ENCODE measurements around the gene JMJD6.

The JMJD6 gene

DNA sequence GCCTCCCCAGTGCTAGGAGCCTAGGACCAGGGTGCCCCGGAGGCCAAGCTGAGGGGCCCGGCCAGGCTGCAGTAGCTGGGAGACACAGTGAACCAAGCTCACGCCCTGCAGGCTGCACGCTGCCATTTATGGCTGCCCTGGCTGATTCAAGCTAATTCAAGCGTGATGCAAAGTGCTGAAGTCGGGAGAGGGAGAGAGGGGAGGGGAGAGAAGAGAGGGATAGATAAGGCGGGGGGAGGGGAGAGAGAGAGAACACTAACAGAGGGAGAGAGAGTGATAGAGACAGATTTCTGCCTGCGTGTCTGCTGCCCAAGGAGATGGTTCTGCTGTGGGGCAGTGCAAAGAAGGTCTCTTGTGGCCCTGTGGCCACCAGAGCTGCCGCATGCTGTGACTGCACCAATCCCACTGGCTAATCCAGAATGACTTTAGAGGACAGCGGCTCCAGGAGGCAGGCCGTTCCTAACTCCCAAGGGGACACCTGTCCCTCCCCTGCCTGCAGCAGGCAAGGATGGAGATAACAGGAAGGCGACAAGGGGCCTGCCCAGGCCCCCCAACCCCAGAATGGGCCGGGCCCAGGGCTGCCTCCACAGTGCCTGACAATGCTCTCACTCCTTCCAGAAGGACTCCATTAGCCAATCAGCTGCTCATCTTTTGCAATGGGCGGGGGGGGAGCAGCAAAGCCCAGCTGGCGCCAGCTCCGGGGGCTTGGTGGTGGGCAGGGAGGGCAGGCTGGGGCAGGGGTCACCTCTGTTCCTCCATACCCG lies 28.5 kb downstream of the JMJD6 start:
- DNase-seq (ENCODE audit: low read depth) = no peak

- no peak for DNase-seq (ENCODE audit: low read depth)
These were observed 29.4 kb downstream of the JMJD6 start for GRCh38 chr17:76696763-76697701.

GRCh38 chr17:76695059-76695831 lies 31.2 kb downstream of the JMJD6 start:
- DNase-seq (ENCODE audit: low read depth) = no peak

DNA sequence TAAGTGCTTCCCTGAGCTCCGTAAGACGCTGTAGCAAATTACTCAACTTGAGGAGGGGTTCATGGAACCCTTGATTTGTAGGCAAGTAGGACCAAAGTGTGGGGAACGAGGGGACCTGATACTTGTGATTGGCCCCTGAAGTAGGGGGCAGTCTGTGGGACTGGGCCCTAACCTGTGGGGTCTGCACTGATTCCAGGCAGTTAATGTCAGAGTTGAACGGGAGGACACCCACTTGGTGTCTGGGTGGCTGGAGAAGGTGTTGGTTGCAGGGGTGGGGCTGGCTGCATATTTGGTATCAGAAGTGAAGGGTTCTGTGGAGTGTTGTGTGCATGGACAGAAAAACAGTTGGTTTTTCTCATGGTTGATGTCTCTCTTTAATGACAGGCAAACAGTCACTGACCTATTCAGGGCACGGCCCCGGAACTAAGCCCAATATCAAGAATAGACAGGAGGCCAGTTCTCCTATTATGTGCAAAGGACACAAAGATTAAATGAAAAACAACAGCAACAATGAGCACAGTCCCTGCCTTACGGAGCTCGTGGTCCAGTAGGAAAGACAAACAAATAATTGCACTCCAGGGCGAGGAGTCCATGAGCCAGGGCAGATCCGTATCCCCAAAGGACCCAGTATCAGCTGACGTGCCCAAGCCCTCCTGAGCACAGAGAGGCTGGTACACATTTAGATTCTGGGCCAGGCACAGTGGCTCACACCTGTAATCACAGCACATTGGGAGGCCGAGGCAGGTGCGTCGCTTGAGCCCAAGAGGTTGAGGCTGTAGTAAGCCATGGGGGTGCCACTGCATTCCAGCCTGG lies 34.8 kb downstream of the JMJD6 start:
- DNase-seq (ENCODE audit: low read depth) = no peak

DNA sequence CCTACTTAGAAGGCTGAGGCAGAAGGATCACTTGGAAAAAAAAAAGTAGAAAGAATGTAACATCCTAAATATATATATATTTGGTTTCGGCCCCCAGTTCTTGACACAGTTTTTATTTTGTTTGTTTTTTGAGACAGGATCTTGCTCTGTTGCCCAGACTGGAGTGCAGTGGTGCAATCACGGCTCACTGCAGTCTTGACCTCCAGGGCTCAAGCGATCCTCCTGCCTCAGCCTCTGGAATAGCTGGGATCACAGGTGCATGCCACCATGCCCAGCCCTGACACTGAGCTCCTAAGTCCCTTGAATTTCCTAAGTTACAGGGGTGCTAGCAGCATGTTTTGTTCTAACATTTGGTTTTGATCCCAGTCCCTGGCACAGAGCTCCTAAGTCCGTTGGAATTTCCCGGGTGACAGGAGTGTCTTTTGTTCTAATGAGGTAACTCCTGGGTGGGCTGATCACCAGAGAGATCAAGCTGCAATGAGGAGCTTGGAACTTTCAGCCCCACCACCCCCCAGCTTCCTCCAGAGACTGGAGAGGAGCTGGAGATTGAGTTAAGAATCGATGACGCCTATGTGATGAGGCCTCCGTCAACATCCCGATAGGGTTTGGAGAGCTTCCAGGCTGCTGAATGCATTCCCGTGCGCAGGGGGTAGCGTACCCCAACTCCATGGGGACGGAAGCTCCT lies 35.7 kb downstream of the JMJD6 start:
- DNase-seq (ENCODE audit: low read depth) = no peak

DNA sequence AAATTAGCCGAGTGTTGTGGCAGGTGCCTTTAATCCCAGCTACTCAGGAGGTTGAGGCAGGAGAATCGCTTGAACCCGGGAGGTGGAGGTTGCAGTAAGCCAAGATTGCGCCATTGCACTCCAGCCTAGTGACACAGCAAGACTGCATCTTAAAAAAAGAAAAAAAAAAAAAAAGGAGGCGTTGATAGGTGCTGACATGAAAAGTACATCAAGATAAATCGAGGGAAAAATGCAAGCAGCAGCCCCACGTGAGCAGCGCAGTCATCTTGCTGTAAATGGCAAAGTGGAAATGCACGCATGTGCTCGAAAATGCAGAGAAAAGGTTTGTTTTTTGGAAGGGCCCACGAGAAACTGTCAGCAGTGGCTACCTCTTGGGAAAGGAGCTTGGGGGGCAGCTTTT lies 36.5 kb downstream of the JMJD6 start:
- DNase-seq (ENCODE audit: low read depth) = no peak

GRCh38 chr17:76688165-76688622 lies 38.2 kb downstream of the JMJD6 start:
- DNase-seq (ENCODE audit: low read depth) = no peak

- no peak for DNase-seq (ENCODE audit: low read depth)
These were observed 38.9 kb downstream of the JMJD6 start for GRCh38 chr17:76687298-76688164.

DNA sequence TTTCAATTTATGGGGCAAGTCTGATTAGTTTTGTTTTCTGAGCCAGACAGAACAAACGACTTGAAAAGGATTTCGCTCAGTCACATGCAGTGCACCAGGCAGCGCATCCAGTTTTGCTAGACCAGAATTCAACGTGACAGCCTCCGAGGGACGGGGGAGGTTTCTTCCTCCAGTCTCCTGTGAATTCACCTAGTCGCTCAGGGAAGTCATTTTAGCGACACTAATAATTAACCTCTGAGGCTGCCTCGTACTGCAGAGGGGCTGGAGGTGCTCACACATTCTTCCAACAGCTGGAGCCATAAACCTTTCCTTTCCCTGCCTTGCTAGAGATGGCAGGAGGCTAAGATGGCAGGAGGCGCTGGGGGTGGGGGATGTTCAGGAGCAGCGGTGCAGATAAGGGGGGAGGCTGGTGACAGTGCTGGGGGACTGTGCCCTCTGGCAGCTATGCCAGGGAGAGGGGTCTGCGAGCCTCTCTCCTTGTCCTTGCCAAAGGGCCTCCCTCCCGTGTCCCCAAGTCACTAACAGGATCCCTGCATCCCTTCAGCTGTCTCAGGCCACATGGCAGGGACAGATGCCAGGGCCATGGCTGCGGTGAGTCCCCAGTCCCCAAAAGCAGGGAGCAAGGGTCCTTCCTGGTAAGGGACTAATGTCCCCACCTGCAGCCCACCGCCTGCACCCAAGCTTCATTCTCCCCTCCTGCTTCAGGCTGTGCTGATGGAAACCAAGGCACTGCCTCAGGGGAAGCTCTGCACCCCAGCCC lies 39.7 kb downstream of the JMJD6 start:
- DNase-seq (ENCODE audit: low read depth) = no peak

DNA sequence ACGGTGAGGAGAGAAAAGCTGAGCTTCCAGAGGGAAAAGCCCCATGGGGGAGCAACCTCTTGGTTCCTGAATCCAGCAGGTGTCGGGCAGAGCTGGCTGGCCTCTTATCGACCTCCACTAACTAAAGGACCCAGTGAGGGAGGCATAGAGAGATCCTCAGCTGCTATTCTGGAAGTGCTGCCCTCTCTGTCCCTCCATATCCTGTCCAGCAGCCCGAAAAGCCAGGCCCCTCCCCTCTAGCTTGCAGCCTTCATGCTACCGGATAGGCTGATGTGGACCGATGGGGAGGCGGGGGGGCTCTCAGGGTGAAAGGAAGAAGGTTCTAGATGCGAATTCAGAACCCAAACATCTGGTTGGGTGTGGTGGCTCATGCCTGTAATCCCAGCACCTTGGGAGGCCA lies 40.6 kb downstream of the JMJD6 start:
- no peak for DNase-seq (ENCODE audit: low read depth)

DNA sequence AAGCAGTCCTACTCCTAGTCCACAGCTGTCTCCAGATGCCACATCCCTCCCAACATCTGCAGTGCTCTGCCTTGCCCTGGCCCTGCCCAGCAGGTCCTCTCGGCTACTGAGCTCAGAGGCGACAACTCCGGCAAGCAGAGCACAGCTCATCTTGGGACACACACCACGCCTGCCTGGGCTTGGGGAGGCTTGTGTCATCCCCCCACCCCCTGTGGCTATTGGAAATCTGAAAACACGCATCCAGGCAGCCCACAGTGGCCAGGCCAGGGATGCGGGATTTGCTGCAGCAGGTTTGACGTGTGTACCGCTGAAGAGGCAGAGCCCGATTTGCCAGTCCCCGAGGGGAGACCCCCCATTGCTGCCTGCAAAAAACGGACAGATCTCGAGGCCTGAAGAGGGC lies 41.0 kb downstream of the JMJD6 start:
- no peak for DNase-seq (ENCODE audit: low read depth)

DNA sequence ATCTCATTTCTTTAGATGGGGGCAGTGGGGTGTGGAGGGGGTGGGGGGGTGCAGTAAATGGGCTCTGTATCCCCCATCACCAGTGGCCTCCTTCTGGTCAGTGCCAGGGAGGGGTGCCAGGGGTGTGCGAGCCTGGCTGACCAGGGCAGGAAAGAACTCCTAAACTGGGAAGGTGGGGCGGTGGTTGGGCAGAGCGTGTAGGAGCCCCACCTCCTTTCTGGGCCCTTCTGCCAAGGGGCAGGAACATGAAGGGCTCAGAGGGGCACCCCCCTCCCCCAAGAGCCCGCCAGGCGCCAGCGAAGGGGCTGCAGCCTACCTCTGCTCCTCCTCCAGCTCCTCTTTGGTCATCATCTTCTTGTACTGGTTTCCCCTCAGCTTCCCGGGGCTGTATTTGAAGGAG lies 41.6 kb downstream of the JMJD6 start:
- DNase-seq (ENCODE audit: low read depth) = no peak

DNA sequence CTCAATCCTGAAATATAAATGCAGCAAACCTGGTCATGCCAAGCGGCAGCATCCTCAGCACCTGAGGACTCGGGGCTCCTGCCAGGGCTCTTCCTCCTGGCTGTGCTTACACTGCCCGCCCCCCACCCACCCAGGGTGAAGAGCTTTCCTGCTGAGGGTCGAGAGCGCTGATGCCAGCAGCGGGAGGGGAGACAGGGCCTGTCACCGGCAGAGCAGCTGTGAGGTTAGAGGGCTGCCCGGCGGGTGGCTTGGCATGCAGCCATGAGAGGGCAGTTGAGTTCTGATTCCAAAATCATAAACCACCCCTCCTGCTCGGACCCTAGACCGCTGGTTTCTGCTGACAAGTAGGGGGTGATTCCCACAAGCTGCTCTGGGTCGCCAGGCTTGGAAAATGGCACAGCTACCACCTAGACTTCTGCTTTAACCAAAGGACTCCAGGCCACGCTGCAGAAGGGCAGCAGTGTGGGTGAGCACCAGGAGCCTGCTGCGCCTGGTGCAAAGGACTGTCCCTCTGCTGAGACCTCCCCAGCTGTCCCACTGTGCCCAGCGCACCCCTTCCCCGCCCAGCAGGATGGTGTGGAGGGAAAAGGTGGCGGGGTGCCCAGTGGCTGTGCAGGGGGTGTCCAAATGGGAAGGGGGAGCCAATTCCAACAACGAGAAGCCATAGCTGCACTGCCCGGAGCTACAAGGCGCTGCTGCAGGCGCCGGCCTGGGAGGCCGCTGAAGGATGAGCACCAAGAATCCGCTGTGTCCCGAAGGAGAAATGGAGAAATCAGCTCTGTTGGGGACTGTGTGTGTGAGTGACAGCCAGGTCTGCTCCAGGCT lies 42.3 kb downstream of the JMJD6 start:
- no peak for DNase-seq (ENCODE audit: low read depth)

GRCh38 chr17:76683011-76683755 lies 43.2 kb downstream of the JMJD6 start:
- no peak for DNase-seq (ENCODE audit: low read depth)

DNA sequence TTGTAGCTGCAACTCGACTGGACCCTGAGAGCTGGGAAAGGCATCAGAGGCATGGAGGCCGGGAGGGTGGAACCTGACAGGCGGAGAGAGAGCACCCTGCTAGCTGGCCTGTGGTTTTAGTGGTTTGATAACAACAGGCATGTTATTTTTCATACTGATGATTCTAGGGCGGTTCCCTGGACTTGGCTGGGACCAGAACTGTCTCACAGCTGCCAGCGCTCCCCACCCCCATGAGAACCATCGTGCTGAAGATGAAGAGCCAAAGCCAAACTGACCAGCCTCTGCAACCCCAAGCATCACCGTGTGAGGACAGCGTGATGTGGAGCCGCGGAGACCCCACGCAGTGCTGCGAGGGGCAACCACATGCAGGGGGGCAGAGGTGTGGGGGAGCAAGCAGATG lies 44.1 kb downstream of the JMJD6 start:
- no peak for DNase-seq (ENCODE audit: low read depth)

- no peak for DNase-seq (ENCODE audit: low read depth)
These were observed 44.9 kb downstream of the JMJD6 start for GRCh38 chr17:76681222-76682137.

Data from HS-27A (cell line).